Tibial nerve (tissue), 3 donors: ENCODE results near the gene MBD3L5.
"Not testable (repeated sequence)": the region's sequence is repeated elsewhere in the genome, so short reads cannot be mapped to it uniquely, and the experiment has no call there.

Experiments
- CTCF ChIP-seq, 5 experiments: fragments of 200-600 bp in 3 of 5; fragments of 450-650 bp in 2 of 5; sonication (generic) in 3 of 5; IDR thresholded peaks; one replicate each; pipeline ENCODE4 v1.5.1; 2016 to 2019; ENCODE audit warnings: antibody characterized with exemption in 5 of 5, mild to moderate bottlenecking in 3 of 5, moderate library complexity in 2 of 5
- POLR2A ChIP-seq, 2 donors: fragments of 450-650 bp; IDR thresholded peaks; one replicate each; pipeline ENCODE4 v1.6.1; 2017; ENCODE audit warnings: antibody characterized with exemption in 2 of 2, mild to moderate bottlenecking in 2 of 2, moderate library complexity in 2 of 2

DNA sequence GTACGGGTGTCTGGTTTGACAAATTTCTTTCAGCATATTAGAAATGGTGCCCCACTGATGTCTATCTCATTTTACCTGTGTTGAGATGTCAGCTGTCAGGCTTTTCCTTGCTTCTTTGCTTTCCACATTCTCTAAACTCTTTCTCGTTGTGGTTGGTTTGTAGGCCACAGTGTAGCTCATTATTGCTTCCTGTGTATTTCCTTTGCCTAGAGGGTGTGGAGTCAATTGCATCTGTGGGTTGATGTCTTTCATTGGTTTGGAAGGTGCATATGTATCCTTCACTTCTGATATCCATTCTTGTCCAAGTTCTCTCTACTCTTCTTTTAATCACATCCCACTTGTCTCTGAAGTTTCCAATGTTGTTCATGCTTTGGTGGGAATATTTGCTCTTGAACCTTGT, 11.2 kb downstream of the MBD3L5 start:
- not testable (repeated sequence) for TF ChIP-seq CTCF, POLR2A (IDR thresholded peaks at IDR 0.05)
